Mesenchymal stem cell (in vitro differentiated cells and primary cell): ENCODE data around the gene MAP4K5.

Source experiments
- DNase-seq: peaks from one replicate; pipeline ENCODE4 v3.0.0-alpha.2; 2013
- H2AFZ ChIP-seq: one replicate; pipeline ENCODE4 v1.6.1; 2013; ENCODE audit warnings: low read depth, mild to moderate bottlenecking, control low read depth, inconsistent platforms, low read length, moderate library complexity
- H2AK5ac ChIP-seq: 2 replicates; pipeline ENCODE4 v1.6.1; 2013; ENCODE audit warnings: low read length, moderate library complexity, mild to moderate bottlenecking, inconsistent platforms; ENCODE audit not compliant: severe bottlenecking
- H2BK120ac ChIP-seq: one replicate; pipeline ENCODE4 v1.6.1; 2013; ENCODE audit warnings: low read depth, mild to moderate bottlenecking, inconsistent platforms, low read length, moderate library complexity
- H2BK12ac ChIP-seq, 2 experiments: one replicate each; pipeline ENCODE4 v1.6.1; 2013; ENCODE audit warnings: inconsistent platforms in 2 of 2, low read length in 2 of 2, mild to moderate bottlenecking in 2 of 2, moderate library complexity in 2 of 2, control low read depth in 1 of 2
- H2BK15ac ChIP-seq: one replicate; pipeline ENCODE4 v1.6.1; 2013; ENCODE audit warnings: mild to moderate bottlenecking, low read depth, inconsistent platforms; ENCODE audit not compliant: poor library complexity, severe bottlenecking
- H2BK5ac ChIP-seq: 2 replicates; pipeline ENCODE4 v1.6.1; 2013; ENCODE audit warnings: low read depth, mild to moderate bottlenecking, low read length, control low read depth, inconsistent platforms; ENCODE audit not compliant: poor library complexity, severe bottlenecking
- H3K14ac ChIP-seq, 2 experiments: one replicate each; pipeline ENCODE4 v1.6.1; 2013; ENCODE audit warnings: inconsistent platforms in 2 of 2, low read length in 2 of 2, control low read depth in 1 of 2, mild to moderate bottlenecking in 1 of 2, moderate library complexity in 1 of 2
- H3K18ac ChIP-seq, 2 experiments: one replicate each; pipeline ENCODE4 v1.6.1; 2013; ENCODE audit warnings: inconsistent platforms in 2 of 2, low read length in 2 of 2, control low read depth in 1 of 2, low read depth in 1 of 2, mild to moderate bottlenecking in 1 of 2
- H3K23ac ChIP-seq, 2 experiments: one replicate each; pipeline ENCODE4 v1.6.1; 2013; ENCODE audit warnings: inconsistent platforms in 2 of 2, low read length in 2 of 2, mild to moderate bottlenecking in 2 of 2, moderate library complexity in 2 of 2, control low read depth in 1 of 2
- H3K27ac ChIP-seq: 2 replicates; pipeline ENCODE4 v1.5.1; 2013; ENCODE audit warnings: mild to moderate bottlenecking, moderate library complexity, low read length, control low read depth, inconsistent platforms; ENCODE audit not compliant: poor library complexity, severe bottlenecking
- H3K27me3 ChIP-seq, 2 experiments: 2 replicates each; pipeline versions ENCODE4 v1.6.1 to v1.7.0; 2013; ENCODE audit warnings: low read length in 2 of 2, mild to moderate bottlenecking in 2 of 2, moderate library complexity in 2 of 2, control low read depth in 1 of 2, inconsistent platforms in 1 of 2; ENCODE audit not compliant: control insufficient read depth in 1 of 2, insufficient read depth in 1 of 2
- H3K36me3 ChIP-seq, 2 experiments: 2 replicates each; pipeline versions ENCODE4 v1.6.1 to v1.7.0; 2013; ENCODE audit warnings: low read length in 2 of 2, control low read depth in 1 of 2, inconsistent platforms in 1 of 2, low read depth in 1 of 2, mild to moderate bottlenecking in 1 of 2; ENCODE audit not compliant: insufficient read depth in 2 of 2, control insufficient read depth in 1 of 2
- H3K4ac ChIP-seq, 2 experiments: one replicate each; pipeline ENCODE4 v1.6.1; 2013; ENCODE audit warnings: inconsistent platforms in 2 of 2, low read length in 2 of 2, mild to moderate bottlenecking in 2 of 2, moderate library complexity in 2 of 2, control low read depth in 1 of 2, low read depth in 1 of 2
- H3K4me1 ChIP-seq: 2 replicates; pipeline ENCODE4 v1.6.1; 2013; ENCODE audit warnings: low read depth, low read length, control low read depth; ENCODE audit not compliant: control insufficient read depth, insufficient read depth
- H3K4me2 ChIP-seq: 2 replicates; pipeline ENCODE4 v1.6.1; 2013; ENCODE audit warnings: low read length, mild to moderate bottlenecking, inconsistent platforms; ENCODE audit not compliant: poor library complexity, severe bottlenecking
- H3K4me3 ChIP-seq, 2 experiments: 2 replicates each; pipeline versions ENCODE4 v1.5.1 to v1.7.0; 2013; ENCODE audit warnings: low read length in 2 of 2, mild to moderate bottlenecking in 2 of 2, control low read depth in 1 of 2, low read depth in 1 of 2; ENCODE audit not compliant: insufficient read depth in 1 of 2
- H3K79me1 ChIP-seq: replicated peaks from 2 replicates; pipeline ENCODE4 v1.6.1; 2013; ENCODE audit warnings: mild to moderate bottlenecking, control low read depth, low read length, inconsistent platforms; ENCODE audit not compliant: poor library complexity, severe bottlenecking
- H3K9ac ChIP-seq: 2 replicates; pipeline ENCODE4 v1.7.0; 2013; ENCODE audit warnings: mild to moderate bottlenecking, low read length, moderate library complexity
- H3K9me3 ChIP-seq: 2 replicates; pipeline ENCODE4 v1.7.0; 2013; ENCODE audit warnings: mild to moderate bottlenecking, low read length; ENCODE audit not compliant: control insufficient read depth
- H4K8ac ChIP-seq: one replicate; pipeline ENCODE4 v1.6.1; 2013; ENCODE audit warnings: inconsistent platforms, mild to moderate bottlenecking, low read length, moderate library complexity
- H4K91ac ChIP-seq: one replicate; pipeline ENCODE4 v1.6.1; 2013; ENCODE audit warnings: mild to moderate bottlenecking, low read length, inconsistent platforms
- WGBS: methylation state at CpG from one replicate; pipeline ENCODE4 v1.1.7; 2013; ENCODE audit warnings: mixed read lengths; 5-methylcytosine and 5-hydroxymethylcytosine counted together

MAP4K5 gene

DNA sequence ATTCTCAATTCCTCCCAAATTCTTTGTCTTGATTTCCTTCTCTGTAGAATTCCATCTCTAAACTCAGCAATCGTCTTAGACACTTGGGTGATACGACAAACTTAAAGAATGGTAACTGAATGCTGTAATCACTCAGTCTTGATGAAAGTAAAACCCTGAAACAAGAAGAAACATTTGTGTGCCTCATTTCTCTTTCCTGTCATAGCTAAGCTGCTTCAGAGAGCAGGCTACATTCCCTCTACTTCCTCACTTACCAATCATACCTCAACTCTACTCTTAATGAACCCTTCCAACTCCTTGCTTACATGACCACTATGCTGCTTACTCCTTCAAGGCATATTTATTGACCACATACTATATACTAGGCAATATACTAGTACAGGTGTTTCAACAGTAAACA lies 8.3 kb downstream of the MAP4K5 start:
- H3K9ac ChIP-seq: no peak overlapping the region

DNA sequence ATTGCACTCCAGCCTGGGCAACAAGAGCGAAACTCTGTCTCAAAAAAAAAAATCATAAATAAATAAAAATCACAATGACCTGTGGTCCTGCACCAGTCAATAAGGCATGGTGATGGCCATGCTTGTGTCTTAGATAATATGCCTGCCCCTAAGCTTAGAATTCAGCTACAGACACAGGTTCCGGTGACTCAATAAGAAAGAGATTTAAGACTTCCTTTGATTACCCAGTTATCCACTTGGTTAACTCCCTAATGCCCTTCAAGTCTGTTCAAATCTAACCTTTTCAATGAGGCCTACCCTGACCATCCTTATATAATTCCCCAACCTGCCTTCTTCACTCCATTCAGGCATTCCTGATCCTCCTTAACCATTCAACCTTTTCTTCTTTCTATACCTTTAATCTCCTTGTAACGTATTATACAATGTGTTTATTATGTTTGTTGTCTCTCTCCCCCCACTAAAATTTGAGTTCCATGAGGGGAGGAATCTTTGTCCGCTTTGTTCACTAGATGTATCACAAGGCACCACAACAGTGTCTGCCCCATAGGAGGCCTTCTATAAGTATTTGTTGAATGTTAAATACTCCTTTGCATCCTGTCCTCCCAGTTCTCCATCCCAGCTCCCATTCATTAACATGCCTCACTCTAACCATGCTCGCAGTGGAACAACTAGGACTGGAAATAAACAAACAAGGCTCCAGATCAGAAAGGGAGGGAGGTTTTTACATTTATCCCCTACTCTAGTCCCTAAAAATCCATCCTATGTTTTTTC lies 8.9 kb downstream of the MAP4K5 start:
- H3K36me3 ChIP-seq: peaks cover 0 to 3% of the 10 kb centered on the region in 2 experiments
- H3K18ac ChIP-seq: no peak overlapping the region
- H3K23ac ChIP-seq: no peak overlapping the region
- no peak overlapping the region for H3K4ac ChIP-seq
- no peak overlapping the region for H2AK5ac ChIP-seq
- no peak overlapping the region for H3K9ac ChIP-seq
- DNase-seq: no peak
- H3K79me1 ChIP-seq: no peaks in the 10 kb centered on the region
- H3K27me3 ChIP-seq: no peaks in the 10 kb centered on the region
- H2BK12ac ChIP-seq: no peak overlapping the region
- H3K9me3 ChIP-seq: no peaks in the 10 kb centered on the region
- no peak overlapping the region for H4K91ac ChIP-seq
- H2BK15ac ChIP-seq: no peak overlapping the region
- peaks cover 4% of the 10 kb centered on the region for H3K4me1 ChIP-seq
- no peak overlapping the region for H3K4me2 ChIP-seq
- H3K27ac ChIP-seq: no peak overlapping the region
- H2BK5ac ChIP-seq: no peak overlapping the region
- 76% methylated on average over 3 of the region's 5 CpGs for WGBS
- no peak overlapping the region for H4K8ac ChIP-seq
- no peak overlapping the region for H2AFZ ChIP-seq
- no peak overlapping the region for H3K14ac ChIP-seq
- H2BK120ac ChIP-seq: no peak overlapping the region
- no peak overlapping the region for H3K4me3 ChIP-seq

More for the DNA sequence above, 8.3 kb downstream of the MAP4K5 start:
- Histone ChIP-seq H2BK15ac (no peak overlapping the region), H2AFZ (no peak overlapping the region), H2BK120ac (no peak overlapping the region), H3K4me2 (no peak overlapping the region), H2BK5ac (no peak overlapping the region), H2BK12ac (no peak overlapping the region), H3K4me3 (no peak overlapping the region), H3K23ac (no peak overlapping the region), H3K27me3 (no peaks in the 10 kb centered on the region), H3K18ac (no peak overlapping the region), H3K79me1 (no peaks in the 10 kb centered on the region), H3K27ac (no peak overlapping the region), H4K91ac (no peak overlapping the region), H3K36me3 (peaks cover 2 to 3% of the 10 kb centered on the region in 2 experiments), H2AK5ac (no peak overlapping the region), H3K14ac (no peak overlapping the region), H4K8ac (no peak overlapping the region), H3K4ac (no peak overlapping the region), H3K9me3 (no peaks in the 10 kb centered on the region), H3K4me1 (peaks cover 5% of the 10 kb centered on the region)
- no peak for DNase-seq
- 96% methylated on average over 2 of the region's 2 CpGs for WGBS

DNA sequence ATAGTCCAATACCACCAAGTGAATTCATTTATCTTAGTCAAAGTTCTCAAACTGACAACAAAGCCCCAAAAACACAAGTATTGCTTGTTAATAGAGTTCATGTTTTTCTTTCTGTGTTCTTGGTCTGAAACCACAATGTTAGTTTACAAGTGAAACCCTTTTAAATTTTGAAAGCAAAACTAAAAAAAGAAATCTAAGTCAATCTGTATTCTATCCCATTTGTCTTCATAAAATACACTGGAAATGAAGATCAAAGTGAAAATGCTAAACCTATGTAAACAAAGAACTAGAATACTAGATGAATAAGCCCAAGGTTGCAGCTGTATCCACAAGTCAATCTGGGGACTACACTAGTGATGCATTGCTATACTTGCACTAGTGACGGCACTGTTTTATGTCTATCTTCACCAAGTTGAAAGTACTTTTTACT lies 10.4 kb downstream of the MAP4K5 start:
- no peak overlapping the region for H3K14ac ChIP-seq
- H3K18ac ChIP-seq: no peak overlapping the region
- H2AK5ac ChIP-seq: no peak overlapping the region
- H4K8ac ChIP-seq: no peak overlapping the region
- no peak overlapping the region for H3K4me2 ChIP-seq
- peak; percentile 47 for DNase-seq
- peak overlapping the region in 1 of 2 experiments; percentile 30 for H3K4me3 ChIP-seq
- peaks cover 3% of the 10 kb centered on the region in 2 experiments for H3K36me3 ChIP-seq
- peak overlapping the region; percentile 50 for H3K9ac ChIP-seq
- H2BK15ac ChIP-seq: no peak overlapping the region
- H3K4ac ChIP-seq: no peak overlapping the region
- H3K79me1 ChIP-seq: peaks cover 1% of the 10 kb centered on the region
- no peaks in the 10 kb centered on the region for H3K9me3 ChIP-seq
- no peak overlapping the region for H2BK12ac ChIP-seq
- no peak overlapping the region for H3K23ac ChIP-seq
- peak overlapping the region; percentile 19 for H3K27ac ChIP-seq
- H2AFZ ChIP-seq: no peak overlapping the region
- H3K27me3 ChIP-seq: no peaks in the 10 kb centered on the region
- 67% methylated on average over 1 of the region's 1 CpG for WGBS
- peaks cover under 1% of the 10 kb centered on the region for H3K4me1 ChIP-seq
- no peak overlapping the region for H2BK5ac ChIP-seq
- H2BK120ac ChIP-seq: no peak overlapping the region
- no peak overlapping the region for H4K91ac ChIP-seq

DNA sequence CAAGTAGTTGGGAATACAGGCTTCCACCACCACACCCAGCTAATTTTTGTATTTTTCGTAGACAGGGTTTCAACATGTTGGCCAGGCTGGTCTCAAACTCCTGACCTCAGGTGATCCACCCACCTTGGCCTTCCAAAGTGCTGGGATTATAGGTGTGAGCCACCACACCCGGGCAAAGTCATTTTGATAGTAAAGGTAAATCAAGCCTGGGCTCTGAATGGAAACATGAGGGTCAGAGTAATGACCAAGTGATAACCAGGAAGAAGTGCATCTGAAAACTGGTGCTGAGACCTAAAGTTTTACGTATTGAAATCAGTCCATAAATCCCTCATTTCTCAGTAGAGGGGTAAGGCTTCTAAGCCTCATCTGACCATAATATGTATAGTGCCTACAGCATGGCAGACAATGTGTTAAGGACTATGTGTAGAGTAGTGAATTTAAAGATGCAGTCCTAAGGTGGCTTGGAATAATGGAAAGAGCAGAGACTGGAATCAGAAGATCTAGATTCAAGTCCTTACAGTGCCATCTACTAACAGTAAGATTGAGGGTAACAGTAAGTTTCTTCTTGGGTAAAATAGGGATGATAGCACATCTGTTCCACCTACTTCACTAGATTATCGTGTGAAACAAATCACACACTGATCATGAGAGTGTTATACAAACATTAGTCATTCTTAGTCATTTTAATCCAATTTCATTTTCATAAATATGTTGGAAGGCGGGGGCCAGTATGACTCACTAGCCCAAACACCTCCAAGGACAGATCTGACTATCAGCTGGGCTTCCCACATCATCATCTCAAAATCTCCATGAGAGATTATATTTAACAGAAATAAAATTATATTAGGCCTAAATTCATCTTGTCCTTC lies 11.2 kb downstream of the MAP4K5 start:
- H2BK5ac ChIP-seq: no peak overlapping the region
- H3K27me3 ChIP-seq: no peaks in the 10 kb centered on the region
- peak; percentile 65 for DNase-seq
- H2BK120ac ChIP-seq: no peak overlapping the region
- H3K23ac ChIP-seq: no peak overlapping the region
- H4K8ac ChIP-seq: no peak overlapping the region
- no peak overlapping the region for H4K91ac ChIP-seq
- WGBS: 73% methylated on average over 4 of the region's 5 CpGs
- no peak overlapping the region for H3K4me3 ChIP-seq
- no peaks in the 10 kb centered on the region for H3K9me3 ChIP-seq
- H2BK12ac ChIP-seq: no peak overlapping the region
- peaks cover 0 to 3% of the 10 kb centered on the region in 2 experiments for H3K36me3 ChIP-seq
- H3K4ac ChIP-seq: no peak overlapping the region
- no peak overlapping the region for H2AK5ac ChIP-seq
- no peak overlapping the region for H3K18ac ChIP-seq
- peak overlapping the region; percentile 50 for H3K9ac ChIP-seq
- H3K79me1 ChIP-seq: peaks cover 1% of the 10 kb centered on the region
- no peak overlapping the region for H3K4me2 ChIP-seq
- H3K14ac ChIP-seq: no peak overlapping the region
- no peak overlapping the region for H2BK15ac ChIP-seq
- H2AFZ ChIP-seq: no peak overlapping the region
- peak overlapping the region; percentile 44 for H3K27ac ChIP-seq
- H3K4me1 ChIP-seq: no peaks in the 10 kb centered on the region
